Lower lobe of right lung (tissue), 2 donors: ENCODE data around the gene ECT2L. TPM values are rescaled to one million over a fixed set of nuclear protein-coding genes. Genes with fewer than 3 reads are reported as not detected.

Source experiments
- ATAC-seq, 2 donors: fragments of 200-7000 bp; cut with Tn5 transposase; one replicate each; pipeline ENCODE4 v1.9.1; 2020 to 2022; ENCODE audit warnings: mild to moderate bottlenecking in 2 of 2, moderate library complexity in 2 of 2
- DNase-seq: peaks from one replicate; pipeline ENCODE4 v3.0.0-alpha.2; 2020
- H3K27ac ChIP-seq: fragments of 200-600 bp; one replicate; pipeline ENCODE4 v1.8.0; 2022
- H3K27me3 ChIP-seq: fragments of 200-600 bp; one replicate; pipeline ENCODE4 v1.8.0; 2022; ENCODE audit warnings: low read depth
- H3K36me3 ChIP-seq: fragments of 200-600 bp; one replicate; pipeline ENCODE4 v1.8.0; 2022; ENCODE audit warnings: mild to moderate bottlenecking
- H3K4me1 ChIP-seq: fragments of 200-600 bp; one replicate; pipeline ENCODE4 v1.8.0; 2022
- H3K4me3 ChIP-seq: fragments of 200-600 bp; one replicate; pipeline ENCODE4 v1.8.0; 2022; ENCODE audit warnings: mild to moderate bottlenecking
- H3K9me3 ChIP-seq: fragments of 200-600 bp; one replicate; pipeline ENCODE4 v1.8.0; 2022
- intact Hi-C: fragments of 100-400 bp; cut with DNase I; formaldehyde crosslinking; loops from one replicate; pipeline ENCODE4 v1.11.0; 2022
- total RNA-seq: library from RNA; stranded (reverse); fragmentation: NEBNext Ultra II Directional; extraction: Animal tissue kit (Norgen Biotek cat#: 25700); gene quantifications from one replicate; pipeline ENCODE4 v1.2.1, GENCODE V29; 2021
- TF ChIP-seq, protein P1 (sequence below): fragments of 200-600 bp; IDR thresholded peaks from one replicate; pipeline ENCODE4 v1.8.0; 2022; ENCODE audit warnings: antibody characterized with exemption, mild to moderate bottlenecking
- donor health status: DM: no; HTN: yes; CAD: no; lungs with severe emphysema.

The ECT2L gene
- total RNA-seq, 1 donor from 2014 or later = 3.9 TPM

DNA sequence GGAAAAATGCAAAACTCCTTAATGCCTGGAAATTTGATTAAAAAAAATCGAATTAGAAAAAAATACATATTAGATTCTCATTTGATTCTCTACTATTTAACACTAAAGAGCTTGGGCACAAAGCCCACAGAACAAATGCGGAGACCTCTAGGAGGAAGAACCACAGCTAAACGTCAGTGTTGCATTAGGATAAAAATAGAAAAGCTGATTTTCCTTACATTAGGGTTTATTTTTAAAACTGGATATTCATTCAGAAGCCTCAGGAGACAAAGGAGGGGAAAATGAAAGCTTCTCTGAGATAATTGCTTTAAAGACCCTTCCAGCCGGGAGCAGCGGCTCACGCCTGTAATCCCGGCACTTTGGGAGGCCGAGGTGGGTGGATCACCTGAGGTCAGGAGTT is 77.3 kb downstream of the ECT2L start:
- TF ChIP-seq, protein P1, sequence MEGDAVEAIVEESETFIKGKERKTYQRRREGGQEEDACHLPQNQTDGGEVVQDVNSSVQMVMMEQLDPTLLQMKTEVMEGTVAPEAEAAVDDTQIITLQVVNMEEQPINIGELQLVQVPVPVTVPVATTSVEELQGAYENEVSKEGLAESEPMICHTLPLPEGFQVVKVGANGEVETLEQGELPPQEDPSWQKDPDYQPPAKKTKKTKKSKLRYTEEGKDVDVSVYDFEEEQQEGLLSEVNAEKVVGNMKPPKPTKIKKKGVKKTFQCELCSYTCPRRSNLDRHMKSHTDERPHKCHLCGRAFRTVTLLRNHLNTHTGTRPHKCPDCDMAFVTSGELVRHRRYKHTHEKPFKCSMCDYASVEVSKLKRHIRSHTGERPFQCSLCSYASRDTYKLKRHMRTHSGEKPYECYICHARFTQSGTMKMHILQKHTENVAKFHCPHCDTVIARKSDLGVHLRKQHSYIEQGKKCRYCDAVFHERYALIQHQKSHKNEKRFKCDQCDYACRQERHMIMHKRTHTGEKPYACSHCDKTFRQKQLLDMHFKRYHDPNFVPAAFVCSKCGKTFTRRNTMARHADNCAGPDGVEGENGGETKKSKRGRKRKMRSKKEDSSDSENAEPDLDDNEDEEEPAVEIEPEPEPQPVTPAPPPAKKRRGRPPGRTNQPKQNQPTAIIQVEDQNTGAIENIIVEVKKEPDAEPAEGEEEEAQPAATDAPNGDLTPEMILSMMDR = no peak
- Histone ChIP-seq H3K4me3 (no peak overlapping the region), H3K9me3 (no peaks in the 10 kb centered on the region), H3K4me1 (no peaks in the 10 kb centered on the region), H3K27me3 (no peaks in the 10 kb centered on the region), H3K36me3 (no peaks in the 10 kb centered on the region), H3K27ac (no peak overlapping the region)
- ATAC-seq (no peak), DNase-seq (no peak)
- intact Hi-C loops = no loop called here

- no peak for ATAC-seq
- Histone ChIP-seq H3K9me3 (no peaks in the 10 kb centered on the region), H3K36me3 (no peaks in the 10 kb centered on the region), H3K4me1 (no peaks in the 10 kb centered on the region), H3K4me3 (no peak overlapping the region), H3K27ac (no peak overlapping the region), H3K27me3 (no peaks in the 10 kb centered on the region)
- no peak for DNase-seq
- intact Hi-C loops = no loop called here
- TF ChIP-seq, protein P1 = no peak
These were observed 86.6 kb downstream of the ECT2L start for GRCh38 chr6:138882369-138883017.

DNA sequence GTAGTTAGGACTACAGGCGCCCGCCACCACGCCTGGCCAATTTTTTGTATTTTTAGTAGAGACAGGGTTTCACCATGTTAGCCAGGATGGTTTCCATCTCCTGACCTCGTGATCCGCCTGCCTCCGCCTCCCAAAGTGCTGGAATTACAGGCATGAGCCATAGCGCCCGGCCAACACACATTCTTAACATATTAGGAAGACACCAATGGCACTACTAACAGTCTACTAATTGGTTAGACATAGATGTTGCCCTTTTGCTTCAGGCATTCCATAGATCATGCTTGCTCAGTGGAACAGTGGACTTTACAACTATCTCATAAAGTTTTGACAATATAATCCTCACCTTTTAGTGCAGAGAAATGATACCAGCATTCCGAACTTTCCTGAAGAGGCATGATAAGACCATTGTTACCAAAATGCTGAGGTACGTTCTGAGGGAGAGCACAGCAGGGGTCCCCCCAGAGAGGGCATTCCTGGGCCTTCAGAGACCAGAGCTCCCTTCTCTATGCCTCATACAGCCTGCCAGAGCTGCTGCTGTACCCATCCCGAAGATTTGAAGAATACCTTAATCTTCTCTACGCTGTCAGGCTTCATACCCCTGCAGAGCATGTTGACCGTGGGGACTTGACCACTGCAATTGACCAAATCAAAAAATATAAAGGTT is 89.4 kb downstream of the ECT2L start:
- no peak overlapping the region for H3K4me3 ChIP-seq
- intact Hi-C loops = no loop called here

DNA sequence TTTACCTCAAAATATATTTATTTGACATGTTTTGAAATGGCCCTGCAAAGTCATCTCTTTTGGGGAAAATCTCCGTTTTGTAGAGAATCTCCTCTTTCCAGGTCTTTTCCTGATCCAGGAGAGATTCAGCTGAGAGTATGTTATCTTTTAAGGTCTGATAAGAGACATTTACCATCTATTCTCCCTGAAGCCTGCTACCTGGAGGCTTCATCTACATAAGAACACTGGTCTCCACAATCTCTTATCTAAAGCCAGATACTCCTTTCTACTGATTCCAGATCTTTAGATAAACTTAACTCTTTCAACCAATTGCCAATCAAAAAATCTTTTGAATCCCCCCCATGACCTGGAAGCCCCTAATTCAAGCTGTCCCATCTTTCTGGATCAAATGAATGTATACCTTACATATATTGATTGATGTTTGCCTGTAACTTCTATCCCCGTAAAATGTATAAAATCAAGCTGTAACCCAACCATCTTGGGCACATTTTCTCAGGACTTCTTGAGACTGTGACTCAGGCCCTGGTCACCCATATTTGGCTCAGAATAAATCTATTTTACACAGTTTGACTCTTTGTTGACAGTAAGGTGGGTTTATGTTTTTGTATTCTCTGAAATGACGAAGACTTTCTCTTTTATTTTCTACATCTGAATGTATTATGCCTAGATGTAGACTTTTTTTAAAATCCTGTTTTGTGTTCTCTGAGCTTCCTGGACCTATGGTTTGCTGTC is 95.5 kb downstream of the ECT2L start:
- H3K27me3 ChIP-seq = no peaks in the 10 kb centered on the region
- no peaks in the 10 kb centered on the region for H3K9me3 ChIP-seq
- no peak overlapping the region for H3K27ac ChIP-seq
- H3K36me3 ChIP-seq = no peaks in the 10 kb centered on the region
- TF ChIP-seq, protein P1 = no peak
- DNase-seq (no peak), ATAC-seq (no peak)
- no peaks in the 10 kb centered on the region for H3K4me1 ChIP-seq
- intact Hi-C loops = no loop called here
- no peak overlapping the region for H3K4me3 ChIP-seq

More for the DNA sequence above, 89.4 kb downstream of the ECT2L start:
- ATAC-seq = no peak
- H3K27ac ChIP-seq = no peak overlapping the region
- TF ChIP-seq, protein P1 = no peak
- no peaks in the 10 kb centered on the region for H3K4me1 ChIP-seq
- no peaks in the 10 kb centered on the region for H3K9me3 ChIP-seq
- no peak for DNase-seq
- H3K27me3 ChIP-seq = no peaks in the 10 kb centered on the region
- no peaks in the 10 kb centered on the region for H3K36me3 ChIP-seq

- H3K4me1 ChIP-seq = no peaks in the 10 kb centered on the region
- ATAC-seq (no peak), DNase-seq (no peak)
- intact Hi-C loops = no loop called here
- peaks cover 19% of the 10 kb centered on the region for H3K36me3 ChIP-seq
- TF ChIP-seq, protein P1 = no peak
- no peaks in the 10 kb centered on the region for H3K27me3 ChIP-seq
- no peaks in the 10 kb centered on the region for H3K9me3 ChIP-seq
- no peak overlapping the region for H3K27ac ChIP-seq
- no peak overlapping the region for H3K4me3 ChIP-seq
These were observed 100.3 kb downstream of the ECT2L start for GRCh38 chr6:138896104-138896756.
